Measurements from ENCODE around the gene AKR7A2. TPM values are rescaled to one million over a fixed set of nuclear protein-coding genes. Genes with fewer than 3 reads are reported as not detected.

AKR7A2 gene
- total RNA-seq, 1 donor from 2014 or later: 37.4 TPM

DNA sequence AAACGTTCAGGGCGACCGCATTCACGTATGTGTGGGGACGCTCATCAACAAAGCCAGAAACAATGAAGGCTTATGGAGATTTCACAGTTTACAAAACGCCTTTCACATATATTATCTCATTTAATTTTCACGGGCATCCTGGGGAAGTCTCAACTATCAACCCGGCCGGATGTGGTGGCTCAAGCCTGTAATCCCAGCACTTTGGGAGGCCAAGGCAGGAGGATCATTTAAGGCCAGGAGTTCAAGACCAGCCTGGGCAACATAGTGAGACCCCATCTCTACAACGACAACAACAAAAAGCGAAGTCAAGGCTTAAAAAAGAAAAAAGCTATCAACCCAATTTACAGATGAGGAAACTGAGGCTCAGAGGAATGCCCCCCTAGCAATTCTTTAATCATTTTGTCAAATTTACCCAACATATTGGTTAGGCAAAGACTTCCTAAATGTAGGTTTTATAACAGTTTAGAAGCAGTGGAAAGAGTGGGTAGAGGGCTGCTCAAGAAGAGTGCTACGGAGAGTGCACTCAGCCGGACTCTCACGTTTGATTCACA is 28.5 kb upstream of the AKR7A2 start:
- H3K27ac ChIP-seq: no peak overlapping the region
- DNase-seq (no peak), ATAC-seq (no peak)
- TF ChIP-seq CTCF (IDR thresholded peaks at IDR 0.05): no peak
- H3K9me3 ChIP-seq: no peaks in the 10 kb centered on the region
- peaks cover 4% of the 10 kb centered on the region for H3K4me1 ChIP-seq
- intact Hi-C loops (cut with DNase I): no loop called here
- H3K27me3 ChIP-seq (ENCODE audit: low read depth): no peaks in the 10 kb centered on the region
- peaks cover 70% of the 10 kb centered on the region for H3K36me3 ChIP-seq
- no peak overlapping the region for H3K4me3 ChIP-seq

DNA sequence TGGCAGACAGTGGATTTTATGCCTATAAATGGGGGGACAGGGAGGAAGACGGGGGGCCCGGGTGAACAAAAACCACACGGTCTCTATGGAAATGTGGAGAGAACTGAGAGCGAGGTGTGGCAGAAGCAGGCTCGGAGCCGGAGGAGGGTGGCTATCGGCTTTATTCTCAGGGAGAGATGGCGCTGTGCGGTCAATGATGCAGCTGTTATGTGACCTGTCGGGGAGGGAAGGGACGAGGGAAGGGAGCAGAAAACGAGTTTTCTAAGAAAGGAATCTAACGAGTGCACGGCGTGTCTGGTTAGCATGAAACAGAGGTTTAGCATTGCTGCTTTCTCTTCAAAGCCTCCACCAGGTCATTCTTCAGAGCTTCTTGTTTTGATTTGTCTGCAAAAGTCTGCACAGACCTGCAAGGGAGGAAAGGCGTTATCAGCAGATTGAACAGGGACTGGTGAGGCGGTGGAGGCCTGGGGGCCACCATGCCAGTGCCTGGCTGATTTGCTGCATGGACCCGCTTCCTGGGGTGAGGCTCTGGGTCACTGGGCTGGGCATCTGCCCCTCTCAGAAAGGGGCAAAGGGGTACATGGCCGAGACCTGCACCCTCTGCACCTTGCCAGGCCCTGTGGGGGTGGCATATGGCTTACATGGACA is 27.4 kb upstream of the AKR7A2 start:
- Histone ChIP-seq H3K4me3 (no peak overlapping the region), H3K27me3 (ENCODE audit: low read depth) (no peaks in the 10 kb centered on the region), H3K36me3 (peaks cover 59% of the 10 kb centered on the region), H3K4me1 (no peaks in the 10 kb centered on the region), H3K9me3 (no peaks in the 10 kb centered on the region), H3K27ac (no peak overlapping the region)
- DNase-seq: no peak
- intact Hi-C loops (cut with DNase I): no loop called here
- no peak for ATAC-seq
- no peak for TF ChIP-seq CTCF (IDR thresholded peaks at IDR 0.05)

DNA sequence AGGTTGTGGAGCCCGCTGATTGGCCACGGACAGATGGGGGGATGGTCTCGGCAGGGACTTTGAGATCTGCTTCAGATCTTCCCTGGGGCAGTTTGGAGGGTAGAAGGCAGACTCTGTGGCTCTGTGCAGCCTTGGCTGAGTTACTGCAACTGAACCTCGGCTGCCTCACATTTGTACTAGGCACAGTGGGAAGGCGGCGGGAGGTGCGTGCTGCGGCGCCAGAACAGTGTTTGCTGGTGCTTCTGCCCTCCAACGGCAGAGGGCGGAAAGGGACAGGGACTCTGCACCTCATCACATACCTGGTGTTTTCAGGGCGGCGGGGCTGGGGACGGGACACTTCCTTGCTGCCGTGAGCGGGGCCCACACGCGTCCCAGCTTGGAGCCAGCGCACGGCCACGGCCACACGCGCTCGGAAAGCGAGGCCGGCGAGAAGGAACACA is 26.4 kb upstream of the AKR7A2 start:
- Histone ChIP-seq H3K27ac (no peak overlapping the region), H3K27me3 (ENCODE audit: low read depth) (no peaks in the 10 kb centered on the region), H3K9me3 (no peaks in the 10 kb centered on the region), H3K4me3 (no peak overlapping the region), H3K36me3 (peaks cover 49% of the 10 kb centered on the region), H3K4me1 (no peaks in the 10 kb centered on the region)
- no peak for ATAC-seq
- intact Hi-C loops (cut with DNase I): no loop called here
- no peak for DNase-seq
- no peak for TF ChIP-seq CTCF (IDR thresholded peaks at IDR 0.05)

DNA sequence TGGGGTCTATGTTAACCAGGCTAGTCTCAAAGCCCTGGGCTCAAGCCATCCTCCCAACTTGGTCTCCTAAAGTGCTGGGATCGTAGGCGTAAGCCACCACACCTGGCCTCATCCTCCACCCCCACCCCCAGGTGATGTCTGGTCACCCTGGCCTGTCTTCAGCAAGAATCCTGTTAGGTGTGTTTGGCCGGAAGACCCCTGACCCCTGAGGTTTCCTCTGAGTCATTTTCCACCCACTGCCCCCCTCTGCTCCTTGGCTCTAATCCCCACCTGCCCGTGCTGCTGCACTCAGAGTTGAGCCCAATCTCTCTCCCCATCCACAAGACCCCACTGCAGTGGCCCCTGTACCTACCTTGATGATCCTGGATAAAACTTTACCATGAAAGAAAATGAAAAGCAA is 25.3 kb upstream of the AKR7A2 start:
- ATAC-seq (no peak), DNase-seq (no peak)
- Histone ChIP-seq H3K4me1 (no peaks in the 10 kb centered on the region), H3K27ac (no peak overlapping the region), H3K36me3 (peaks cover 39% of the 10 kb centered on the region), H3K9me3 (no peaks in the 10 kb centered on the region), H3K4me3 (no peak overlapping the region), H3K27me3 (ENCODE audit: low read depth) (no peaks in the 10 kb centered on the region)
- intact Hi-C loops (cut with DNase I): no loop called here
- no peak for TF ChIP-seq CTCF (IDR thresholded peaks at IDR 0.05)

GRCh38 chr1:19336543-19336942 is 24.6 kb upstream of the AKR7A2 start:
- TF ChIP-seq CTCF (IDR thresholded peaks at IDR 0.05): no peak
- DNase-seq: no peak
- intact Hi-C loops (cut with DNase I): no loop called here
- H3K36me3 ChIP-seq: peaks cover 34% of the 10 kb centered on the region
- H3K9me3 ChIP-seq: no peaks in the 10 kb centered on the region
- H3K27ac ChIP-seq: no peak overlapping the region
- H3K27me3 ChIP-seq (ENCODE audit: low read depth): no peaks in the 10 kb centered on the region
- H3K4me3 ChIP-seq: no peak overlapping the region
- no peaks in the 10 kb centered on the region for H3K4me1 ChIP-seq
- ATAC-seq: peak in 1 of 2 donors; percentile 13
